Activated T-helper 2 cell treated with anti-CD3 and anti-CD28 coated beads, Interferon-gamma antibody, Interleukin-2, Interleukin-4, amounts not matched to agents 10 μg/mL and 5 μg/mL and 100 μg/mL, durations not matched to agents 14 hours and 24 hours and 36 hours (primary cell): ENCODE data around the gene PTPRE. TPM values are rescaled to one million over a fixed set of nuclear protein-coding genes. Genes with fewer than 3 reads are reported as not detected.

ENCODE experiments used
- DNase-seq: peaks from one replicate; pipeline ENCODE4 v3.0.0; 2021; ENCODE audit warnings: low spot score
- H3K27ac Mint-ChIP-seq: one replicate; pipeline ENCODE4 v1.8.0; 2021; ENCODE audit warnings: mixed read lengths
- H3K27me3 Mint-ChIP-seq: one replicate; pipeline ENCODE4 v1.8.0; 2021; ENCODE audit warnings: low read depth, mixed read lengths
- H3K36me3 Mint-ChIP-seq: one replicate; pipeline ENCODE4 v1.8.0; 2021; ENCODE audit warnings: low read depth, mixed read lengths
- H3K4me1 Mint-ChIP-seq: one replicate; pipeline ENCODE4 v1.8.0; 2021; ENCODE audit warnings: low read depth, mixed read lengths
- H3K4me3 Mint-ChIP-seq: one replicate; pipeline ENCODE4 v1.8.0; 2021; ENCODE audit warnings: low read depth, mild to moderate bottlenecking, moderate library complexity, mixed read lengths
- H3K9me3 Mint-ChIP-seq: one replicate; pipeline ENCODE4 v1.8.0; 2021; ENCODE audit warnings: mixed read lengths
- intact Hi-C: fragments of 100-400 bp; cut with micrococcal nuclease; formaldehyde crosslinking; loops from one replicate; pipeline ENCODE4 v1.15.1; 2023
- total RNA-seq: library from RNA; stranded (reverse); gene quantifications from 2 replicates; pipeline ENCODE4 v1.2.3, GENCODE V29; 2022

Gene PTPRE
- total RNA-seq, 1 donor from 2014 or later = 16.8 TPM

GRCh38 chr10:128062331-128062880 is 155.5 kb downstream of the PTPRE start:
- peaks cover 3% of the 10 kb centered on the region for H3K9me3 Mint-ChIP-seq
- H3K4me3 Mint-ChIP-seq = peak overlapping the region; percentile 9
- peaks cover 57% of the 10 kb centered on the region for H3K4me1 Mint-ChIP-seq
- intact Hi-C loops = no loop called here
- peak overlapping the region; percentile 87 for H3K27ac Mint-ChIP-seq
- H3K27me3 Mint-ChIP-seq = no peaks in the 10 kb centered on the region
- peaks cover 73% of the 10 kb centered on the region for H3K36me3 Mint-ChIP-seq
- no peak for DNase-seq

GRCh38 chr10:128062881-128063563 is 156.1 kb downstream of the PTPRE start:
- intact Hi-C loops = no loop called here
- Mint-ChIP-seq H3K27ac (peak overlapping the region; percentile 87), H3K9me3 (peaks cover 3% of the 10 kb centered on the region), H3K4me1 (peaks cover 58% of the 10 kb centered on the region), H3K4me3 (peak overlapping the region; percentile 66), H3K27me3 (no peaks in the 10 kb centered on the region), H3K36me3 (peaks cover 72% of the 10 kb centered on the region)
- peak; percentile 46 for DNase-seq

GRCh38 chr10:128063736-128064107 is 156.8 kb downstream of the PTPRE start:
- intact Hi-C loops = loop anchor here (1.0 to 2.0 kb wide), 4 partner anchors 15 to 83 kb away; partner anchors contain the start of gene MKI67
- Mint-ChIP-seq H3K27ac (peak overlapping the region; percentile 87), H3K36me3 (peaks cover 68% of the 10 kb centered on the region), H3K27me3 (no peaks in the 10 kb centered on the region), H3K9me3 (peaks cover 3% of the 10 kb centered on the region), H3K4me1 (peaks cover 58% of the 10 kb centered on the region), H3K4me3 (peak overlapping the region; percentile 66)
- no peak for DNase-seq

- H3K4me1 Mint-ChIP-seq = peaks cover 60% of the 10 kb centered on the region
- H3K27ac Mint-ChIP-seq = peak overlapping the region; percentile 93
- intact Hi-C loops = loop anchor here (1.0 to 2.0 kb wide), 4 partner anchors 16 to 82 kb away; partner anchors contain the start of gene MKI67
- H3K27me3 Mint-ChIP-seq = no peaks in the 10 kb centered on the region
- DNase-seq = peak; percentile 51
- H3K4me3 Mint-ChIP-seq = peak overlapping the region; percentile 68
- peaks cover 3% of the 10 kb centered on the region for H3K9me3 Mint-ChIP-seq
- H3K36me3 Mint-ChIP-seq = peaks cover 68% of the 10 kb centered on the region
Measured at GRCh38 chr10:128064108-128064969, 157.4 kb downstream of the PTPRE start.

- Mint-ChIP-seq H3K9me3 (peaks cover 3% of the 10 kb centered on the region), H3K4me3 (no peak overlapping the region), H3K27me3 (no peaks in the 10 kb centered on the region), H3K36me3 (peaks cover 70% of the 10 kb centered on the region), H3K27ac (peak overlapping the region; percentile 93), H3K4me1 (peaks cover 60% of the 10 kb centered on the region)
- intact Hi-C loops = loop anchor here (1.0 to 2.0 kb wide), 4 partner anchors 17 to 82 kb away; partner anchors contain the start of gene MKI67
- no peak for DNase-seq
Measured at GRCh38 chr10:128064970-128065580, 158.2 kb downstream of the PTPRE start.

GRCh38 chr10:128065881-128066534 is 159.1 kb downstream of the PTPRE start:
- H3K4me3 Mint-ChIP-seq = no peak overlapping the region
- no peaks in the 10 kb centered on the region for H3K27me3 Mint-ChIP-seq
- intact Hi-C loops = loop anchor here (2.0 kb wide), 1 partner anchor 81 kb away; no protein-coding TSS in a partner anchor
- H3K36me3 Mint-ChIP-seq = peaks cover 70% of the 10 kb centered on the region
- H3K27ac Mint-ChIP-seq = peak overlapping the region; percentile 11
- H3K9me3 Mint-ChIP-seq = peaks cover 3% of the 10 kb centered on the region
- no peak for DNase-seq
- peaks cover 57% of the 10 kb centered on the region for H3K4me1 Mint-ChIP-seq

GRCh38 chr10:128066870-128067382 is 160.0 kb downstream of the PTPRE start:
- Mint-ChIP-seq H3K27me3 (no peaks in the 10 kb centered on the region), H3K9me3 (peaks cover 3% of the 10 kb centered on the region), H3K36me3 (peaks cover 75% of the 10 kb centered on the region), H3K4me3 (no peak overlapping the region), H3K4me1 (peaks cover 56% of the 10 kb centered on the region), H3K27ac (peak overlapping the region; percentile 11)
- no peak for DNase-seq
- intact Hi-C loops = no loop called here

- no peak for DNase-seq
- Mint-ChIP-seq H3K4me3 (no peak overlapping the region), H3K9me3 (peaks cover 3% of the 10 kb centered on the region), H3K27ac (no peak overlapping the region), H3K36me3 (peaks cover 75% of the 10 kb centered on the region), H3K4me1 (peaks cover 47% of the 10 kb centered on the region), H3K27me3 (no peaks in the 10 kb centered on the region)
- intact Hi-C loops = no loop called here
Measured at GRCh38 chr10:128067691-128068397, 160.9 kb downstream of the PTPRE start.

- Mint-ChIP-seq H3K36me3 (peaks cover 76% of the 10 kb centered on the region), H3K27me3 (no peaks in the 10 kb centered on the region), H3K4me3 (no peak overlapping the region), H3K9me3 (peaks cover 3% of the 10 kb centered on the region), H3K4me1 (peaks cover 46% of the 10 kb centered on the region), H3K27ac (no peak overlapping the region)
- intact Hi-C loops = loop anchor here (1.0 kb wide), 5 partner anchors 20 to 198 kb away; no protein-coding TSS in a partner anchor
- no peak for DNase-seq
Measured at GRCh38 chr10:128068398-128069285, 161.7 kb downstream of the PTPRE start.

- H3K27ac Mint-ChIP-seq = no peak overlapping the region
- peak; percentile 63 for DNase-seq
- H3K27me3 Mint-ChIP-seq = no peaks in the 10 kb centered on the region
- intact Hi-C loops = loop anchor here (1.0 kb wide), 5 partner anchors 21 to 199 kb away; no protein-coding TSS in a partner anchor
- H3K4me3 Mint-ChIP-seq = no peak overlapping the region
- H3K9me3 Mint-ChIP-seq = peaks cover 3% of the 10 kb centered on the region
- peaks cover 79% of the 10 kb centered on the region for H3K36me3 Mint-ChIP-seq
- peaks cover 44% of the 10 kb centered on the region for H3K4me1 Mint-ChIP-seq
Measured at GRCh38 chr10:128069351-128070051, 162.6 kb downstream of the PTPRE start.
